ENCODE results near the gene AVPR2. TPM values are rescaled to one million over a fixed set of nuclear protein-coding genes. Genes with fewer than 3 reads are reported as not detected.

The AVPR2 gene
- total and polyA plus RNA-seq, 2 donors (not counting 1 experiment from before 2014, with no cell fraction given), result 0.12 TPM; not detected in 1

- intact Hi-C loops (cut with micrococcal nuclease), result no loop called here
- no peaks in the 10 kb centered on the region for H3K4me1 Mint-ChIP-seq
- no peak overlapping the region for H3K27ac Mint-ChIP-seq
- Histone ChIP-seq H3K9ac (ENCODE audit: low read length) (no peak overlapping the region), H3K27me3 (replicated peaks in 1 of 4; ENCODE audit: control extremely low read depth in 1 of 4, control insufficient read depth in 3 of 4, insufficient read depth in 4 of 4, low read length in 3 of 4) (no peaks in the 10 kb centered on the region), H4K20me1 (ENCODE audit: control insufficient read depth, insufficient read depth, low read length, poor library complexity, severe bottlenecking) (no peaks in the 10 kb centered on the region), H3K4me2 (replicated peaks; ENCODE audit: low read depth, low read length, poor library complexity, severe bottlenecking) (no peak overlapping the region), H3K27ac (ENCODE audit: low read length in 2 of 2) (no peak overlapping the region), H3K4me1 (ENCODE audit: control insufficient read depth in 2 of 2, insufficient read depth in 2 of 2, low read length in 2 of 2) (no peaks in the 10 kb centered on the region), H2AFZ (ENCODE audit: insufficient read depth, low read depth, low read length, poor library complexity, severe bottlenecking) (no peak overlapping the region), H3K79me2 (ENCODE audit: control insufficient read depth, insufficient read depth, low read length) (no peaks in the 10 kb centered on the region), H3K4me3 (ENCODE audit: control extremely low read depth in 1 of 5, extremely low read depth in 1 of 5, insufficient read depth in 1 of 5, low read depth in 2 of 5, low read length in 4 of 5) (no peak overlapping the region), H3K9me3 (ENCODE audit: control extremely low read depth in 1 of 3, control insufficient read depth in 2 of 3, insufficient read depth in 1 of 3, low read length in 2 of 3) (no peaks in the 10 kb centered on the region), H3K36me3 (replicated peaks in 1 of 2; ENCODE audit: control extremely low read depth in 1 of 2, control insufficient read depth in 1 of 2, extremely low read depth in 1 of 2, insufficient read depth in 2 of 2, low read length in 1 of 2) (no peaks in the 10 kb centered on the region)
- H3K9me3 Mint-ChIP-seq (ENCODE audit: insufficient read depth), result no peaks in the 10 kb centered on the region
- no peak overlapping the region for H3K4me3 Mint-ChIP-seq
- TF ChIP-seq EZH2 (IDR thresholded peaks at IDR 0.05; ENCODE audit: borderline replicate concordance, insufficient read depth, low read depth, low read length, poor library complexity, severe bottlenecking) (no peak), CTCF (IDR thresholded peaks at IDR 0.05) (no peak)
- no peak for ATAC-seq (ENCODE audit: low read depth)
- WGBS (ENCODE audit: insufficient coverage), result 93% methylated on average over 10 of the region's 31 CpGs
- CTCF ChIA-PET, result no interaction called here
- no peak for DNase-seq
- POLR2A ChIA-PET, result interaction anchor here (0.6 kb wide), 1 partner anchor 33 kb away, joined by 5 read pairs; no protein-coding TSS in a partner anchor
- peaks cover 1% of the 10 kb centered on the region for H3K27me3 Mint-ChIP-seq
Measured at GRCh38 chrX:153869473-153870287, 34.8 kb upstream of the AVPR2 start.

GRCh38 chrX:153870288-153870690, 34.2 kb upstream of the AVPR2 start:
- Histone ChIP-seq H3K9ac (ENCODE audit: low read length) (no peak overlapping the region), H3K27me3 (replicated peaks in 1 of 4; ENCODE audit: control extremely low read depth in 1 of 4, control insufficient read depth in 3 of 4, insufficient read depth in 4 of 4, low read length in 3 of 4) (peaks cover 0 to 4% (median 0%) of the 10 kb centered on the region in 4 experiments), H3K9me3 (ENCODE audit: control extremely low read depth in 1 of 3, control insufficient read depth in 2 of 3, insufficient read depth in 1 of 3, low read length in 2 of 3) (no peaks in the 10 kb centered on the region), H3K27ac (ENCODE audit: low read length in 2 of 2) (no peak overlapping the region), H4K20me1 (ENCODE audit: control insufficient read depth, insufficient read depth, low read length, poor library complexity, severe bottlenecking) (no peaks in the 10 kb centered on the region), H2AFZ (ENCODE audit: insufficient read depth, low read depth, low read length, poor library complexity, severe bottlenecking) (no peak overlapping the region), H3K4me1 (ENCODE audit: control insufficient read depth in 2 of 2, insufficient read depth in 2 of 2, low read length in 2 of 2) (no peaks in the 10 kb centered on the region), H3K4me3 (ENCODE audit: control extremely low read depth in 1 of 5, extremely low read depth in 1 of 5, insufficient read depth in 1 of 5, low read depth in 2 of 5, low read length in 4 of 5) (no peak overlapping the region), H3K4me2 (replicated peaks; ENCODE audit: low read depth, low read length, poor library complexity, severe bottlenecking) (no peak overlapping the region), H3K79me2 (ENCODE audit: control insufficient read depth, insufficient read depth, low read length) (no peaks in the 10 kb centered on the region), H3K36me3 (replicated peaks in 1 of 2; ENCODE audit: control extremely low read depth in 1 of 2, control insufficient read depth in 1 of 2, extremely low read depth in 1 of 2, insufficient read depth in 2 of 2, low read length in 1 of 2) (no peaks in the 10 kb centered on the region)
- peaks cover 5% of the 10 kb centered on the region for H3K27me3 Mint-ChIP-seq
- CTCF ChIA-PET, result no interaction called here
- intact Hi-C loops (cut with micrococcal nuclease), result no loop called here
- TF ChIP-seq CTCF (IDR thresholded peaks at IDR 0.05) (no peak), EZH2 (IDR thresholded peaks at IDR 0.05; ENCODE audit: borderline replicate concordance, insufficient read depth, low read depth, low read length, poor library complexity, severe bottlenecking) (no peak)
- no peak for DNase-seq
- POLR2A ChIA-PET, result interaction anchor here (0.6 kb wide), 1 partner anchor 33 kb away, joined by 5 read pairs; no protein-coding TSS in a partner anchor
- H3K4me1 Mint-ChIP-seq, result peaks cover 2% of the 10 kb centered on the region
- ATAC-seq (ENCODE audit: low read depth), result no peak
- H3K4me3 Mint-ChIP-seq, result no peak overlapping the region
- no CpG with 5 or more reads among the region's 11 CpGs for WGBS (ENCODE audit: insufficient coverage)
- H3K27ac Mint-ChIP-seq, result no peak overlapping the region
- H3K9me3 Mint-ChIP-seq (ENCODE audit: insufficient read depth), result no peaks in the 10 kb centered on the region
